Hematopoietic multipotent progenitor cell treated with erythropoietin and hydrocortisone succinate and interleukin-3 and kit ligand, for 6 days (in vitro differentiated cells): ENCODE measurements around the gene SPATA3.
"Not testable (repeated sequence)": the region's sequence is repeated elsewhere in the genome, so short reads cannot be mapped to it uniquely, and the experiment has no call there.

Experiments used
- DNase-seq: peaks from one replicate; pipeline ENCODE4 v3.0.0-alpha.2; 2015

Gene SPATA3

DNA sequence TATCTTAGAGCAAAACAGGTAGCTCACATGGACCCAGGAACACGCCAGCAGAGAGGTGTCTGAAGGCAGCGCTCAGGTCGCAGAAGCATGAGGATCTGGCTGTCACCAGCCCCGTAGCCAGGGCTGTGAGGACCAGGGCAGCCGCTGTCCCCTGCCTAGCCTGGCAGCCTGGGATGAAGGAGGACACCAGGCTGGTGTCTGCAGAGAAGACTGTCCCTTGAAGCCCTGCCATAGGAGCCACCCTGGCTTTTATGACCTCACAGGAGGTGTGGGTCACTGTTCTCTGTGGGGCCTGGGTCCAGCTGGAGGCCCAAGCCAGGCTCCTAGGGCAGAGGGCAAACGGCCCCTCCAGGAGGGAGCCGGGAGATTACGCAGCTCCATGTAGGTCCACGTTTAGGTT lies at the start of gene SPATA3:
Gene SPATA3 (plus strand): TSS at position 301 of the 400 bp plus-strand sequence. CDS start 113 bp downstream, outside the sequence.
- no peak for DNase-seq

DNA sequence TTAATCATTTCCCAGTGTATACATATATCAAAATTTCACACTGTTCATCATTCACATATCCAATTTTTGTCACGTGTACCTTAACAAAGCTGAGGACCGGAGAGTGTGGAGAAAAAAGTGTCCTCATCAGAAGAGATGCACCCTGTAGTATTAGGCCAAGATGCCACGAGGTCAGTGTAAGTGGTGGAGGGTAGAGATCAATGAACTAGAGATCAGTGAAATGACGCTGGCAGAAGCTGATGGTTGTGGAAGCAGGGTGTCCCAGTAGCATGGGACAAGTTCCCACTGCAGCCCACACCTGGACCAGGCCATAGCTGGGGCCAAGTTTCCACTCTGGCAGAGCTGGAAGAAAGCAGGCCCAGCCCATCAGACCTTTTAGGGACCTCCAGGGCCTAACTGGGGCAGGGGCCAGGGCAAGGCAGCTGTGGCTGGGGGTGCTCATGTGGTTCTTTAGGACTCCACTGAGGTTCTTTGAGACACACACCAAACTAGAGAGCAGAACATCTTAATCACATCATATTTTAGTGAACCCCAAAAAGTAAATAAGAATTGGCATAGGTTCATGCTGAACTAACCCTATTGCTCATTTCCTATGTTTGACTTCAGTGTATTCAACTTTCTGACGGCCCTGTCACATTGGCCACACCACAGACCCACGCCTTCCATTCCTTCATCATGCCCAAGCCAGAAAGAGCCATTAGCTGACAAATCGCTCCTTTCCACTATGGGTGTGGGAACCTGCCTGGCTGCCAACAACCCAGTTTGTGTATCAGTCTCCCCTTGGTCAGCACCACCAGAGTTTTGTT lies 49.3 kb upstream of the SPATA3 start:
- DNase-seq, result no peak

GRCh38 chr2:230947235-230947576 lies 48.7 kb upstream of the SPATA3 start:
- no peak for DNase-seq

DNA sequence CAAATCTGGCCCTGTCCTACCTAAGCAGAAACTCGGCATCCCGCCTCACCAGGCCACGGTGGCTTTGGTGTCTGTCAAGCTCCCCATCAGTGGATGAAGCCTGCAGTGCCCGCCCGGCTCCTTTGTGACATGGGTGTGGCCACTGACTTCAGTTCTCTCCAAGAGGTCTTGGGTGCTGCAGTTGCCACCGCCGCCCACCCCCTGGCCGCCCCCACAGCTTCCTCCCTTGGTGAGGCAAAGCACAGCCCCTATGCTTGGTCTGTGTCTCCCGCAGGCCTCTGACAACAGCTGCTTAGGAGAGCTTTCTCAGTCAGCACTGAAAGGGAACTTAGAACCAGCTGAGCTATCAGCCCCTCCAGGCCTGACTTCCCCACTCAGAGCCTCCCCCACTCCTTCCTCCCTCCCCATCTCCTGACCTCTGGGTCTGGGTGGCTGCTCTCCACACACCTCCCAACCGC lies 48.0 kb upstream of the SPATA3 start:
- peak; percentile 30 for DNase-seq

DNA sequence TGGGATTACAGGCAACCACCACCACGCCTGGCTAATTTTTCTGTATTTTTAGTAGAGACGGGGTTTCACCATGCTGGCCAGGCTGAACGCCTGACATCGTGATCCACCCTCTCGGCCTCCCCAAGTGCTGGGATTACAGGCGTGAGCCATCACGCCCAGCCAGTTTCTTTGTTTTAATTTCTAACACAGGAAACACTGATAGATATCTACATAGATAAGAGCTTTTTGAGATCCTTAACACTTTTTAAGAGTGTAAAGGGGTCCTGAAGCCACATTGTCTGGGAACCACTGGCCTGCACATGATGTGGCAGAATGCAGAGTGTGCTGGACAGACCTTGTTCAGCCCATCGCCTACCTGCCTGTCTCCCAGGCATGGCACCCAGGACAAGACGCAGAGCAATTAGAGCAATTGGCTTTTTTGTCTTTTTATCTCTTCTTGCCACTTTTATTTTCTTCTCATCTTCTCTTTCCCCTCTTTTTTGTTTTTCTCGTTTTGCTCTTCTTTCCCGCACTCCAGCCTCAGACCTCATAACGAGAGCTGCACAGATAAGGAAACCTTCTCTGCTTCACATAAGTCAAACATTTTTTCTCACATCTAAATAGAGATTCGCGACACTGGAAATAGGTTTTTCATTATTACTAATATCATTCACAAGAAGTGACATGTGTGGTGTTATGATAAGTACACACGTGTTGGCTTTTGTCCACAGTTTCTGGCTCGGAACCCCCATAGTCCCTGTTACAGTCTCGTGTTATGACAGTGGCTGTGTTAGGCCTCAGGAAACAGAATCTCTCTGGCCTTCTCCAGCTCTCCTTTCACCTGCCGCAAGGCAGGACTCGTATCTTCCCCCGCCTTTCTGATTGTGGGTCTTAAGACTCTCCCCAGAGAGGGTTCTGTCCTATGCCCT lies 45.7 kb upstream of the SPATA3 start:
- peak; percentile 18 for DNase-seq

DNA sequence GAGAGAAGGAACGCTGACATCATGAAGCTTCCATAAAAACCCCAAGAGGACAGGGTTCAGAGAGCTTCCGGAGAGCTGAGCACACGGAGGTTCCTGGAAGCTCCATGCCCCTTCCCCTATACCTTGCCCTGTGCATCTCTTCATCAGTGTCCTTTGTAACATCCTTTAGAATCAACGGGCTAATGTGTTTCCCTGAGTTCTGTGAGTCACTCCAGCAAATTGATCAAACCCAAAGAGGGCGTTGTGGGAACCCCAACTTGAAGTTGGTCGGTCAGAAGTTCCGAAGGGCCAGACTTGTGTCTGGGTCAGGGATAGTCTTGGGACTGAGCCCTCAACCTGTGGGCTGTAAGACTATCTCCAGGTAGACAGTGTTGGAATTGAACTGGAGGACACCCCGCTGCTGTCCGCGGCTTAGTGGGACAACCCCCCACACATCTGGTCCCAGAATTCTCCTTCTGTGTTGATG lies 45.0 kb upstream of the SPATA3 start:
- no peak for DNase-seq

GRCh38 chr2:230951396-230951795 lies 44.5 kb upstream of the SPATA3 start:
- no peak for DNase-seq

GRCh38 chr2:230952226-230952956 lies 43.5 kb upstream of the SPATA3 start:
- DNase-seq, result no peak

DNA sequence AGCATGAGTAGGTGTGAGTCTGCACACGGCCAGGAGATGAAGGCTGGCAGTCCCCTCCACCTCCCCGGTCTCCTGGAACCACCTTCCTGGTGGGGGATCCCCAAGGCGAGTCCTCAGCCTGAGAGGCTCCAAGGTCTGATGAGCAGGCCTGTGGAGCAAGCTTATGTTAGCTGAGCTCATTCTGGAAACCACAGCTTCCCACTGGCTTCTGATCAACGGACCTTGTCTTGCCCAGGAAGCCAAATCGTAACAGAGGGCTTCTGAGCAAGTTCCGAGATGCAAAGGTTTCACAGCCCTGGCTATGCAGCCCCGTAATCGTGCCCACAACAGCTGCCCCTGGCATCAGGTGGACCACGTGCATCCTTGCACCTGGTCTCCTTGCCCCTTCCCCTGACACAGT lies 42.1 kb upstream of the SPATA3 start:
- no peak for DNase-seq

DNA sequence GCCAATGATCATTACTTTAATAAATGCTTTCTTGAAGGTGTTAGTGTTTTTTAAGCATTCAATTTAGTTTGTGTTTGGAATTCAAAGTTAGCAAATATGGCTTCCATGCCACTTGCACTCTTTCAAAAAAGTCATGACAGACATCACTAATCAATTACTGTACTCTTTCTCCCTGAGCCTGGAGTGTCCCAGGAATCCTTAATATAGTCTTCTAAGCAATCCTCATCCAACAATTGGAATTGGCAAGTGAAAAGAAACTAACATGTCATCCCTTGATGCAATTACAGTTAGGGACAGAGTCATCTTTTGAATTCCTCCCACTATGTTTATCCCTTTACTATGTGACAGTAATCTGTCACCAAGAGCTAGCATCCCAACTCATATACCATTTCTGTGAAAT lies 41.2 kb upstream of the SPATA3 start:
- no peak for DNase-seq

DNA sequence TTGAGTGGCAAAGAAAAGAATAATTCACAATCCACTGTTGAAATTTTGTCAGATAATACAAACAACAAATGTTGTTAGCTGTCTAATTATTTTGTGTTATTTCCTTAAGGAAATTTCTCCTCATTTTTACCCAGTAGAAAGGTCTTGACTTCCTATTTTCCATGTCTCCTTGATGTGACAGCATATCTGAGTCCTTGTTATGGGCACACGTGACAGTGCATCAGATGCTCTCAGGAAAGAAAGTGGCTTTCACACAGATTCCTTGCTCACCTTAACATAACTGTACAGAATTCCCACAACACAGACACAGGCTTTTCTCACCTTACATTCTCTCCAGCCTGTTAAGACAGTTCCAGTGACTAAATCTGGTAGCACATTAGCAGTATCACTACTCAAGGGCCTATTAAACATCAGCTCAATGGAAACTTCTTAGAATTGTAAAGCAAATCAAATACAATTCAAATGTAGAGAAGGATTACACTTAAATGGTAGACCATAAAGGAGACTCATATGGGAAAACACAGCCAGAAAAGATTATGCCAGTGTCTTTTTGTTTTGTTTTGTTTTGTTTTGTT lies 40.7 kb upstream of the SPATA3 start:
- no peak for DNase-seq

DNA sequence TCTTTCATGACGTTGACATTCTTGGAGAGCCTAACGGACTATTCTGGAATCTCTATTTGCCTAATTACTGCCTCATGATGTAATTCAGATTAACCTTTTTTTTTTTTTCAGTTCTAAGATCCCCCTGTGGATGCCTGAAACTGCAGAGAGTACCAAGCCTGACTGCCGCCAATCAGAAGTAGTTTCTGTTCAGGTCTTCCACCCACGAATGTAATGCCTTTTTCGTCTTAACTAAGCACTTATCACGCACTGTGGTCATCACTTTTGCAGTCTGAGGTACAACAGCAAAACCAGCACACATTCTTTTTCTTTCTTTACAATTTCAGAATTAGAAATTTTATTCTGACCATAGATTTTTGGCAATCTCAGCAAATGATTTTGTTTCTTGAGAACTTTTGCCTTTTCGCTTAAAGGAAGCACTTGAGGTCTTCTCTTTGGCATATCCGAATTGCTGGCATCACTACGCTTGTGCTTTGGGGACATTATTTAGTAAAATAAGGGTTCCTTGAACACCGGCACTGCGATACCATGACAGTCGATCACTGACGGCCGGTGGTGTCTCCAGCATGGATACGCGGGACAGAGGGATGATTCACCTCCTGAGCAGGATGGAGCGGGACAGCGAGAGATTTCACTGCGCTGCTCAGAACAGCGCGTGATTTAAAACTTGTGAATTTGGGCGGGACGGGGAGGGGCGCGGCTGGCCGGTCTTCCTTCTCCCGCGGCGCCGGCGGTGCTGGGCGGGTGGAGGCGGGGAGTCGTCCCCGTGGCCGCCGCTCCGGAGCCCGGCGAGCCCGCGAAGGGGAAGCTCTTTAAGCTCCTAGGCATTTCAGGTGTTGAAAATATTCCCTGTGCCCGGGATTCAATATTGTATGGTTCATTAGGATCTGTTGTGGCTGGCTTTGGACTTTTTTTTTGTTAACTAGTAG lies 38.8 kb upstream of the SPATA3 start:
- no peak for DNase-seq

DNA sequence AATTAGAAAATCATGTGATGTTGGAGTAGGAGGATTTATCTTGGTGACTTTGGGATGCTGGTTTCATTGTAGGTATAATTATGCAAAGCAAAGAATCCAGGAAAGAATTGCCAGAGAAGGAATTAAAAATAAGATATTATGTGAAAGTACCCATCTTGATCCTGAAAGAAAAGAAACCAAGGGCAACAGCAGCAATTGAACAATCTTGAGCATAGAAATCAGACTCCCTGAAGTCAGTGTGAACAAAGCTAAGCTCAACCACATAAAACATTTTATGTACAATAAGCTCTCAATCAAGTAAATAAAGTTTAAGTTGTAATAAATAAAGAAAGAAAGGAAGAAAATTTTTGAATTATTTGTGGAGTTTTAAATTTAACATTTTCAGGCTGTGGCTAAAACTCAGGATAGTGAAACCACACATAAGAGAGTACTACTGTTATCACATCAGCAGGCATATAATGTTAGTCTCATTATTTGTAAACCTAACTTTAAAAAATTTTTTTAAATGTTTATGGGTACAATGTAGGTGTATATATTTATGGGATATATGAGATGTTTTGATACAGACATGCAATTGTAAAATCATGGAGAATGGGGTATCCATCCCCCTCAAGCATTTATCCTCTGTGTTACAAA lies 38.0 kb upstream of the SPATA3 start:
- no peak for DNase-seq

- no peak for DNase-seq
Observed at GRCh38 chr2:230958820-230959756, 36.8 kb upstream of the SPATA3 start.

DNA sequence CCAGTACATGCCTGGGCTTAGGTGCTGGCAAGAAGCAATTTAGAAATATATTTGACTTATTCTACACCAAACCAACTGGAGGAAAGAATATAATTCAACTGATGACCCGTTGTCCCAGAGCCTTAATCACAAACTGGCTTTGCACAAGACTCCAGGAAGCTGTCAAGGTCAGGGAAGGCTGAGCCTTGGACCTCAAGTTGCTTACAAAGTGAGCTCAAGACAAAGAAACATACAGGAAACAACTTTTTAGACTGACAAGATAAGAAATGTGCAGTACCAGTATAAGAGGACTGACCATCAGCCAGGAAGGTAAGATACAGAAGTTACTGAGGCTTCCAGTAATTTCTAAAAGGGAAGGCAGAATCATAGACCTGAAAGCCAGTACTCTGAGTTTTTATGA lies 35.9 kb upstream of the SPATA3 start:
- no peak for DNase-seq

DNA sequence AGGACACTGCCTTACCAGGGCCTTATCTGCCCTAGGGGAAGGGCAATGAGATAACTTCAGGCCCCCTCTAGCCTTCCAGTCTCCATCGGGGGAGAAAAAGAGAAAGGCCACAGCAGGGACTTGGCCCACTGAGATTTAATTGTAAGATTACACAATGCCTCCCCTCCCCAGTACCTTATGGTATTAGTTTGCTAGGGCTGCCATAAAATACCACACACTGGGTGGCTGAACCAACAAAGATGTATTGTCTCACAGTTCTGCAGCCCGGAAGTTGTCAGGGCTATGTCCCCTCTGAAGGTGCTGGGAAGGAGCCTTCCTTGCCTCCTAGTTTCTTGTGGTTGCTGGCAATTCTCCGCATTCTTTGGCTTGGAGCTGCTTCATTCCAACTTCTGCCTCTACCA lies 34.8 kb upstream of the SPATA3 start:
- DNase-seq, result no peak

DNA sequence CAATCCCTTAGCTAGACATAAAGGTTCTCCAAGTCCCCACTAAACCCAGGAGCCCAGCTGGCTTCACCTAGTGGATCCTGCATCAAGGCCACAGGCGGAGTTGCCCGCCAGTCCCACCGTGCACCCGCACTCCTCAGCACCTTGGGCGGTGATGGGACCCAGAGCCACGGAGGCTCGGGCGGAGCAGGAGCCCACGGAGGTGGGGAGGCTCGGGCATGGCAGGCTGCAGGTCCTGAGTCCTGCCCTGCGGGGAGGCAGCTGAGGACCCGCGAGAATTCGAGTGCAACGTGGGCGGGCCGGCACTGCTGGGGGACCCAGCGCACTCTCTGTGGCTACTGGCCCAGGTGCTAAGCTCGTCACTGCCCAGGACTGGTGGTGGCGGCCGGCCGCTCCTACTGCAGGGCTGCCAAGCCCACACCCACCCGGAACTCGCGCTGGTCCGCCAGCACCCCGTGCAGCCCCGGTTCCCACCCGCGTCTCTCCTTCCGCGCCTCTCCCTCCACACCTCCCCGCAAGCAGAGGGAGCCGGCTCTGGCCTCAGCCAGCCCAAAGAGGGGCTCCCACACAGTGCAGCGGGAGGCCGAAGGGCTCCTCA lies 31.7 kb upstream of the SPATA3 start:
- DNase-seq, result no peak

GRCh38 chr2:230967113-230967512 lies 28.8 kb upstream of the SPATA3 start:
- no peak for DNase-seq

DNA sequence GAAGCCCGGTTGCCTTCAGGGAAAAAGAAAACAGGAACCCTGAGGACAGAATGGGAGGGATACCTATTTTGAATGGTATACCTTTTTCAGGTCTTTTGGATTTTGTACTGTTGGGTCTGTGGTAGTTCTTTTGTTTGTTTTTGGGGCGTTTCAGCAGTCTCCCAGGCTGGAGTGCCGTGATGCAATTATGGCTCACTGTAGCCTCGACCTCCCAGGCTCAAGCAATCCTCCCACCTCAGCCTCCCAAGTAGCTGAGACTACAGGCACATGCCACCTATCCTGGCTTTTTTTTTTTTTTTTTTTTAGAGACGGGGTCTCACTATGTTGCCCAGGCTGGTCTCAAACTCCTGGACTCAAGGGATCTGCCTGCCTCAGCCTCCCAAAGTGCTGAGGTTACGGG lies 27.6 kb upstream of the SPATA3 start:
- not testable (repeated sequence) for DNase-seq
